K562 (cell line): ENCODE data around the gene AFF3. TPM values are rescaled to one million over a fixed set of nuclear protein-coding genes. Genes with fewer than 3 reads are reported as not detected.

Experiments used
- ATAC-seq: fragments of 200-7000 bp; cut with Tn5 transposase; 3 replicates; pipeline ENCODE4 v1.9.1; 2020; ENCODE audit warnings: moderate library complexity
- BruUV-seq: library from RNA; stranded (reverse); fragments of 400-500 nt; replicated peaks from 2 replicates; lab custom pipeline; 2021; lab: Mats Ljungman, UMichigan
- CTCF ChIA-PET: fragments of 300-600 bp; formaldehyde crosslinking; extraction: SDS; loops from one replicate; lab custom pipeline; 2021; ENCODE audit warnings: low intra/inter-chr PET ratio; lab: Yijun Ruan, JAX
- POLR2A ChIA-PET: fragments of 300-600, 350-650 bp; sonication (Branson Sonifier 250); formaldehyde crosslinking; extraction: SDS; loops from one replicate; lab custom pipeline; 2021; ENCODE audit warnings: antibody characterized with exemption, inconsistent platforms; lab: Yijun Ruan, JAX
- DNase-seq, 4 experiments: peaks; one replicate each; pipeline versions ENCODE4 v3.0.0 to v3.0.0-alpha.2; 2011 to 2018; ENCODE audit warnings: low spot score in 3 of 4, mixed read lengths in 3 of 4; ENCODE audit errors: extremely low read depth in 1 of 4
- FAIRE-seq: peaks from 2 replicates; lab custom pipeline; 2011; peaks lifted over from hg19 to GRCh38; lab: Jason Lieb, UNC
- H2AFZ ChIP-seq: 2 replicates; pipeline ENCODE4 v1.6.0; 2011; ENCODE audit warnings: low read depth, low read length, control low read depth, inconsistent platforms
- H3K27ac ChIP-seq: fragments of 200-600 bp; 3 replicates; pipeline ENCODE4 v1.8.0; 2011; ENCODE audit warnings: low read depth, mild to moderate bottlenecking, control low read depth, inconsistent platforms, low read length, moderate library complexity, mixed read lengths; ENCODE audit errors: extremely low read depth
- H3K27me3 ChIP-seq, 2 experiments: fragments of 300-600 bp in 1 of 2; 2 replicates in 1 of 2; 3 replicates in 1 of 2; pipeline versions ENCODE4 v1.6.0 to v1.8.0; 2011; ENCODE audit warnings: inconsistent platforms in 2 of 2, low read length in 2 of 2, mild to moderate bottlenecking in 1 of 2, mixed read lengths in 1 of 2, moderate library complexity in 1 of 2; ENCODE audit not compliant: control insufficient read depth in 2 of 2, insufficient read depth in 2 of 2
- H3K36me3 ChIP-seq: fragments of 300-600 bp; 3 replicates; pipeline ENCODE4 v1.8.0; 2011; ENCODE audit warnings: mild to moderate bottlenecking, low read length, inconsistent platforms; ENCODE audit not compliant: control insufficient read depth, insufficient read depth
- H3K4me1 ChIP-seq, 2 experiments: fragments of 200-600 bp in 1 of 2; replicated peaks in 1 of 2; 2 replicates in 1 of 2; 3 replicates in 1 of 2; pipeline versions ENCODE4 v1.5.1 to v1.8.0; 2011; ENCODE audit warnings: inconsistent platforms in 2 of 2, low read length in 2 of 2, mild to moderate bottlenecking in 1 of 2, mixed read lengths in 1 of 2, moderate library complexity in 1 of 2; ENCODE audit not compliant: control insufficient read depth in 2 of 2, insufficient read depth in 2 of 2
- H3K4me2 ChIP-seq: 2 replicates; pipeline ENCODE4 v1.6.1; 2011; ENCODE audit warnings: low read length, control low read depth, inconsistent platforms, mixed read lengths; ENCODE audit not compliant: insufficient read depth
- H3K4me3 ChIP-seq: fragments of 200-600 bp; sonication (generic), shearing (Covaris generic); 2 replicates; pipeline ENCODE4 v1.5.1; 2016; ENCODE audit warnings: control low read depth, inconsistent platforms
- H3K79me2 ChIP-seq: fragments of 200-600 bp; 3 replicates; pipeline ENCODE4 v1.8.0; 2011; ENCODE audit warnings: low read length, inconsistent platforms; ENCODE audit not compliant: control insufficient read depth, insufficient read depth
- H3K9ac ChIP-seq, 2 experiments: 2 replicates each; pipeline versions ENCODE4 v1.6.0 to v1.6.1; 2011; ENCODE audit warnings: low read depth in 2 of 2, low read length in 2 of 2, control low read depth in 1 of 2, inconsistent platforms in 1 of 2, mild to moderate bottlenecking in 1 of 2, mixed read lengths in 1 of 2; ENCODE audit not compliant: insufficient read depth in 1 of 2
- H3K9me1 ChIP-seq: one replicate; pipeline ENCODE4 v1.6.0; 2011; ENCODE audit warnings: inconsistent platforms, mild to moderate bottlenecking, low read length, moderate library complexity; ENCODE audit not compliant: control insufficient read depth, insufficient read depth
- H3K9me3 ChIP-seq: replicated peaks from 2 replicates; pipeline ENCODE4 v1.5.1; 2011; ENCODE audit warnings: low read depth, low read length, inconsistent platforms; ENCODE audit not compliant: control insufficient read depth, insufficient read depth
- H4K20me1 ChIP-seq: replicated peaks from 2 replicates; pipeline ENCODE4 v1.6.1; 2011; ENCODE audit warnings: low read length, inconsistent platforms, mixed read lengths; ENCODE audit not compliant: control insufficient read depth, insufficient read depth
- GTF2E2 ChIP-seq: fragments of 200-800 bp; sonication (Bioruptor generic); IDR thresholded peaks from 2 replicates; pipeline ENCODE4 v1.6.1; 2016; ENCODE audit warnings: missing genetic modification characterization, missing compliant biosample characterization
- HMG20A ChIP-seq: fragments of 450-650 bp; formaldehyde crosslinking; conservative IDR thresholded peaks from 2 replicates; pipeline ENCODE4 v1.4.0; 2020; ENCODE audit warnings: mild to moderate bottlenecking, mixed read lengths
- HNRNPH1 ChIP-seq: fragments of 200-400 bp; formaldehyde crosslinking; optimal IDR thresholded peaks from 2 replicates; pipeline ENCODE3; 2017; ENCODE audit warnings: low read depth, mild to moderate bottlenecking, low read length, moderate library complexity
- KAT7 ChIP-seq: sonication (generic); formaldehyde crosslinking; IDR thresholded peaks from 2 replicates; pipeline ENCODE4 v1.8.0; 2022; ENCODE audit warnings: missing genetic modification reagents, mild to moderate bottlenecking, borderline replicate concordance
- MAFK ChIP-seq: IDR thresholded peaks from 2 replicates; pipeline ENCODE4 v1.6.1; 2011; ENCODE audit warnings: low read length, improper control_type of control experiment
- MBD1 ChIP-seq: fragments of 250-450 bp; sonication (Bioruptor Pico); IDR thresholded peaks from 2 replicates; pipeline ENCODE4 v1.8.0; 2022; ENCODE audit warnings: inconsistent platforms
- PTRF ChIP-seq: fragments of 450-650 bp; IDR thresholded peaks from 2 replicates; pipeline ENCODE4 v1.6.1; 2016; ENCODE audit warnings: mild to moderate bottlenecking, missing genetic modification characterization, missing compliant biosample characterization
- RFX5 ChIP-seq: IDR thresholded peaks from 2 replicates; pipeline ENCODE4 v1.6.1; 2011; ENCODE audit warnings: low read depth, mild to moderate bottlenecking, improper control_type of control experiment, low read length
- SETDB1 ChIP-seq: IDR thresholded peaks from one replicate; pipeline ENCODE4 v1.6.1; 2012; ENCODE audit warnings: low read length, control low read depth, inconsistent platforms
- SMARCA5 ChIP-seq: fragments of 450-650 bp; IDR thresholded peaks from 2 replicates; pipeline ENCODE4 v1.6.1; 2016
- YBX1 ChIP-seq: fragments of 450-650 bp; IDR thresholded peaks from 2 replicates; pipeline ENCODE4 v1.7.1; 2016; ENCODE audit warnings: mild to moderate bottlenecking
- ZNF274 ChIP-seq: IDR thresholded peaks from 2 replicates; pipeline ENCODE4 v1.6.1; 2011; ENCODE audit warnings: low read depth, mild to moderate bottlenecking, low read length, moderate library complexity, borderline replicate concordance
- WGBS: fragments of 100-300 bp; shearing (Covaris generic); methylation state at CpG from one replicate; pipeline ENCODE4 v1.1.6; 2016; ENCODE audit warnings: low coverage, mixed read lengths; ENCODE audit not compliant: insufficient coverage; ENCODE audit errors: missing lambda C conversion rate; 5-methylcytosine and 5-hydroxymethylcytosine counted together
- in situ Hi-C: fragments of 300-500 bp; cut with MboI; formaldehyde crosslinking; loops from 4 replicates; pipeline ENCODE4 v1.15.0; 2018; ENCODE audit warnings: inconsistent platforms, mixed read lengths
- intact Hi-C: fragments of 100-400 bp; cut with micrococcal nuclease; formaldehyde crosslinking; loops from 2 replicates; pipeline ENCODE4 v1.14.2; 2022
- polyA plus RNA-seq, 8 experiments: library from polyadenylated mRNA; depleted of rRNA in 4 of 8; stranded (reverse) in 5 of 8; unstranded in 3 of 8; fragments of >200 nt; fragmentation: Nextera tagmentation in 2 of 8; fragmentation: Illumina TruSeq in 1 of 8; extraction: Ambion mirVana in 2 of 8; extraction: Trizol in 1 of 8; gene quantifications; 2 replicates each; pipeline versions ENCODE4 v1.2.1 to v1.2.3, GENCODE V29; 2011 to 2014; ENCODE audit warnings: inconsistent platforms in 1 of 8, missing spikeins in 1 of 8
- total RNA-seq, 7 experiments: library from RNA; depleted of rRNA in 6 of 7; stranded (reverse); fragments of >200 nt in 6 of 7; fragmentation: Illumina TruSeq in 2 of 7; extraction: Trizol in 2 of 7; gene quantifications; 2 replicates each; pipeline versions ENCODE4 v1.2.1 to v1.2.3, GENCODE V29; 2011 to 2021; ENCODE audit warnings: low replicate concordance in 1 of 7
- TF ChIP-seq, protein P1 (sequence below): IDR thresholded peaks from 3 replicates; pipeline ENCODE4 v1.6.1; 2011; ENCODE audit warnings: borderline replicate concordance, mild to moderate bottlenecking, moderate library complexity; ENCODE audit not compliant: insufficient read length; ENCODE audit errors: extremely low read depth
- TF ChIP-seq, protein P2 (sequence below): sonication (generic); formaldehyde crosslinking; IDR thresholded peaks from 2 replicates; pipeline ENCODE4 v1.8.1; 2023; ENCODE audit warnings: missing genetic modification reagents, mild to moderate bottlenecking, borderline replicate concordance

The AFF3 gene
- total and polyA plus RNA-seq, 9 of the 15 experiments (the other 6 are each of a cell fraction or from before 2014, with no cell fraction given), result 0.02 to 0.11 TPM; not detected in 7

GRCh38 chr2:99561804-99562203 is 580.6 kb downstream of the AFF3 start:
- intact Hi-C loops (no loop called here), in situ Hi-C loops (loop anchor here (5.0 to 25.0 kb wide), 3 partner anchors 250 to 825 kb away; no protein-coding TSS in a partner anchor)
- no peak overlapping the region for H3K4me3 ChIP-seq
- H3K9ac ChIP-seq, result no peak overlapping the region
- no peaks in the 10 kb centered on the region for H3K4me1 ChIP-seq
- DNase-seq (no peak), ATAC-seq (no peak), FAIRE-seq (no peak)
- H3K9me3 ChIP-seq, result no peaks in the 10 kb centered on the region
- H2AFZ ChIP-seq, result no peak overlapping the region
- no peaks in the 10 kb centered on the region for H3K79me2 ChIP-seq
- H3K27ac ChIP-seq, result no peak overlapping the region
- H3K36me3 ChIP-seq, result no peaks in the 10 kb centered on the region
- no peaks in the 10 kb centered on the region for H4K20me1 ChIP-seq
- BruUV-seq, result no TSS peak
- no peaks in the 10 kb centered on the region for H3K9me1 ChIP-seq
- 0% methylated on average over 2 of the region's 3 CpGs for WGBS
- ChIA-PET POLR2A (no interaction called here), CTCF (interaction anchor here (1.2 kb wide), 1 partner anchor 681 kb away, joined by 4 read pairs; no protein-coding TSS in a partner anchor)
- no peak overlapping the region for H3K4me2 ChIP-seq
- H3K27me3 ChIP-seq, result peaks cover 4 to 27% of the 10 kb centered on the region in 2 experiments; a peak in 4 of 5 replicates
- TF ChIP-seq SMARCA5 (no peak), PTRF (tag) (no peak), RFX5 (no peak), HMG20A (CRISPR knock-in tag) (no peak), HNRNPH1 (no peak), SETDB1 (no peak), MAFK (no peak), ZNF274 (no peak), MBD1 (no peak), KAT7 (CRISPR knock-in tag) (no peak), GTF2E2 (tag) (no peak), YBX1 (no peak)
- TF ChIP-seq, protein P1, sequence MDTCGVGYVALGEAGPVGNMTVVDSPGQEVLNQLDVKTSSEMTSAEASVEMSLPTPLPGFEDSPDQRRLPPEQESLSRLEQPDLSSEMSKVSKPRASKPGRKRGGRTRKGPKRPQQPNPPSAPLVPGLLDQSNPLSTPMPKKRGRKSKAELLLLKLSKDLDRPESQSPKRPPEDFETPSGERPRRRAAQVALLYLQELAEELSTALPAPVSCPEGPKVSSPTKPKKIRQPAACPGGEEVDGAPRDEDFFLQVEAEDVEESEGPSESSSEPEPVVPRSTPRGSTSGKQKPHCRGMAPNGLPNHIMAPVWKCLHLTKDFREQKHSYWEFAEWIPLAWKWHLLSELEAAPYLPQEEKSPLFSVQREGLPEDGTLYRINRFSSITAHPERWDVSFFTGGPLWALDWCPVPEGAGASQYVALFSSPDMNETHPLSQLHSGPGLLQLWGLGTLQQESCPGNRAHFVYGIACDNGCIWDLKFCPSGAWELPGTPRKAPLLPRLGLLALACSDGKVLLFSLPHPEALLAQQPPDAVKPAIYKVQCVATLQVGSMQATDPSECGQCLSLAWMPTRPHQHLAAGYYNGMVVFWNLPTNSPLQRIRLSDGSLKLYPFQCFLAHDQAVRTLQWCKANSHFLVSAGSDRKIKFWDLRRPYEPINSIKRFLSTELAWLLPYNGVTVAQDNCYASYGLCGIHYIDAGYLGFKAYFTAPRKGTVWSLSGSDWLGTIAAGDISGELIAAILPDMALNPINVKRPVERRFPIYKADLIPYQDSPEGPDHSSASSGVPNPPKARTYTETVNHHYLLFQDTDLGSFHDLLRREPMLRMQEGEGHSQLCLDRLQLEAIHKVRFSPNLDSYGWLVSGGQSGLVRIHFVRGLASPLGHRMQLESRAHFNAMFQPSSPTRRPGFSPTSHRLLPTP, result no peak
- TF ChIP-seq, protein P2, sequence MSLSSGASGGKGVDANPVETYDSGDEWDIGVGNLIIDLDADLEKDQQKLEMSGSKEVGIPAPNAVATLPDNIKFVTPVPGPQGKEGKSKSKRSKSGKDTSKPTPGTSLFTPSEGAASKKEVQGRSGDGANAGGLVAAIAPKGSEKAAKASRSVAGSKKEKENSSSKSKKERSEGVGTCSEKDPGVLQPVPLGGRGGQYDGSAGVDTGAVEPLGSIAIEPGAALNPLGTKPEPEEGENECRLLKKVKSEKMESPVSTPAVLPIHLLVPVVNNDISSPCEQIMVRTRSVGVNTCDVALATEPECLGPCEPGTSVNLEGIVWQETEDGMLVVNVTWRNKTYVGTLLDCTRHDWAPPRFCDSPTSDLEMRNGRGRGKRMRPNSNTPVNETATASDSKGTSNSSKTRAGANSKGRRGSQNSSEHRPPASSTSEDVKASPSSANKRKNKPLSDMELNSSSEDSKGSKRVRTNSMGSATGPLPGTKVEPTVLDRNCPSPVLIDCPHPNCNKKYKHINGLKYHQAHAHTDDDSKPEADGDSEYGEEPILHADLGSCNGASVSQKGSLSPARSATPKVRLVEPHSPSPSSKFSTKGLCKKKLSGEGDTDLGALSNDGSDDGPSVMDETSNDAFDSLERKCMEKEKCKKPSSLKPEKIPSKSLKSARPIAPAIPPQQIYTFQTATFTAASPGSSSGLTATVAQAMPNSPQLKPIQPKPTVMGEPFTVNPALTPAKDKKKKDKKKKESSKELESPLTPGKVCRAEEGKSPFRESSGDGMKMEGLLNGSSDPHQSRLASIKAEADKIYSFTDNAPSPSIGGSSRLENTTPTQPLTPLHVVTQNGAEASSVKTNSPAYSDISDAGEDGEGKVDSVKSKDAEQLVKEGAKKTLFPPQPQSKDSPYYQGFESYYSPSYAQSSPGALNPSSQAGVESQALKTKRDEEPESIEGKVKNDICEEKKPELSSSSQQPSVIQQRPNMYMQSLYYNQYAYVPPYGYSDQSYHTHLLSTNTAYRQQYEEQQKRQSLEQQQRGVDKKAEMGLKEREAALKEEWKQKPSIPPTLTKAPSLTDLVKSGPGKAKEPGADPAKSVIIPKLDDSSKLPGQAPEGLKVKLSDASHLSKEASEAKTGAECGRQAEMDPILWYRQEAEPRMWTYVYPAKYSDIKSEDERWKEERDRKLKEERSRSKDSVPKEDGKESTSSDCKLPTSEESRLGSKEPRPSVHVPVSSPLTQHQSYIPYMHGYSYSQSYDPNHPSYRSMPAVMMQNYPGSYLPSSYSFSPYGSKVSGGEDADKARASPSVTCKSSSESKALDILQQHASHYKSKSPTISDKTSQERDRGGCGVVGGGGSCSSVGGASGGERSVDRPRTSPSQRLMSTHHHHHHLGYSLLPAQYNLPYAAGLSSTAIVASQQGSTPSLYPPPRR (CRISPR knock-in tag), result no peak
